Endothelial cell of umbilical vein (primary cell): Measurements from ENCODE around the gene OR9G4. TPM values are rescaled to one million over a fixed set of nuclear protein-coding genes. Genes with fewer than 3 reads are reported as not detected.

Source experiments
- BruUV-seq: library from RNA; stranded (reverse); fragments of 400-500 nt; replicated peaks from 2 replicates; lab custom pipeline; 2021; lab: Mats Ljungman, UMichigan
- CTCF ChIA-PET: fragments of 300-600, 350-600 bp; sonication (Branson Sonifier 250); formaldehyde crosslinking; loops from one replicate; lab custom pipeline; 2021; ENCODE audit warnings: antibody characterized with exemption, inconsistent platforms; lab: Charles Lee
- POLR2A ChIA-PET: fragments of 300-600, 350-600 bp; sonication (Branson Sonifier 250); formaldehyde crosslinking; loops from one replicate; lab custom pipeline; 2021; ENCODE audit warnings: antibody characterized with exemption, inconsistent platforms; lab: Charles Lee
- DNase-seq: peaks from one replicate; pipeline ENCODE4 v3.0.0-alpha.2; 2011; ENCODE audit warnings: low read depth, low spot score
- FAIRE-seq: peaks from 2 replicates; lab custom pipeline; 2011; peaks lifted over from hg19 to GRCh38; lab: Jason Lieb, UNC
- H2AFZ ChIP-seq: 2 replicates; pipeline ENCODE4 v1.6.0; 2012; ENCODE audit warnings: low read depth, low read length, control low read depth, inconsistent platforms
- H3K27ac ChIP-seq: 2 replicates; pipeline ENCODE4 v1.5.1; 2011; ENCODE audit warnings: low read depth, mild to moderate bottlenecking, control low read depth, low read length, moderate library complexity; ENCODE audit not compliant: insufficient read depth
- H3K27me3 ChIP-seq, 2 experiments: 2 replicates each; pipeline versions ENCODE4 v1.6.0 to v1.6.1; 2011; ENCODE audit warnings: low read length in 2 of 2, mixed read lengths in 1 of 2; ENCODE audit not compliant: control insufficient read depth in 2 of 2, insufficient read depth in 2 of 2
- H3K36me3 ChIP-seq, 2 experiments: 2 replicates in 1 of 2; 3 replicates in 1 of 2; pipeline ENCODE4 v1.5.1; 2011; ENCODE audit warnings: low read length in 2 of 2, mild to moderate bottlenecking in 1 of 2, moderate library complexity in 1 of 2; ENCODE audit not compliant: control insufficient read depth in 2 of 2, insufficient read depth in 2 of 2; ENCODE audit errors: extremely low read depth in 1 of 2
- H3K4me1 ChIP-seq: 3 replicates; pipeline ENCODE4 v1.5.1; 2011; ENCODE audit warnings: mild to moderate bottlenecking, low read length; ENCODE audit not compliant: control insufficient read depth, insufficient read depth; ENCODE audit errors: extremely low read depth
- H3K4me2 ChIP-seq: 2 replicates; pipeline ENCODE4 v1.6.1; 2011; ENCODE audit warnings: low read length, control low read depth, mixed read lengths; ENCODE audit not compliant: insufficient read depth
- H3K4me3 ChIP-seq, 3 experiments: fragments of 200-600 bp in 1 of 3; sonication (generic), shearing (Covaris generic) in 1 of 3; replicated peaks in 1 of 3; 2 replicates each; pipeline ENCODE4 v1.5.1; 2011 to 2016; ENCODE audit warnings: control low read depth in 3 of 3, low read length in 3 of 3, mild to moderate bottlenecking in 2 of 3, inconsistent platforms in 1 of 3, low read depth in 1 of 3, moderate library complexity in 1 of 3; ENCODE audit not compliant: insufficient read depth in 1 of 3
- H3K79me2 ChIP-seq: 2 replicates; pipeline ENCODE4 v1.6.0; 2012; ENCODE audit warnings: low read length, inconsistent platforms; ENCODE audit not compliant: control insufficient read depth, insufficient read depth
- H3K9ac ChIP-seq: replicated peaks from 2 replicates; pipeline ENCODE3; 2011; ENCODE audit warnings: low read length, control low read depth; ENCODE audit not compliant: insufficient read depth; ENCODE audit errors: extremely low read depth
- H3K9me1 ChIP-seq: replicated peaks from 3 replicates; pipeline ENCODE4 v1.6.0; 2011; ENCODE audit warnings: mild to moderate bottlenecking, low read length; ENCODE audit not compliant: control insufficient read depth, insufficient read depth; ENCODE audit errors: extremely low read depth
- H3K9me3 ChIP-seq: replicated peaks from 2 replicates; pipeline ENCODE4 v1.5.1; 2012; ENCODE audit warnings: low read length, inconsistent platforms; ENCODE audit not compliant: control insufficient read depth, insufficient read depth
- H4K20me1 ChIP-seq: replicated peaks from 2 replicates; pipeline ENCODE3; 2011; ENCODE audit warnings: mild to moderate bottlenecking, low read length; ENCODE audit not compliant: control insufficient read depth, insufficient read depth; ENCODE audit errors: extremely low read depth
- EZH2 ChIP-seq: IDR thresholded peaks from 2 replicates; pipeline ENCODE4 v1.6.1; 2012; ENCODE audit warnings: borderline replicate concordance, low read depth, mild to moderate bottlenecking, moderate library complexity, low read length, inconsistent platforms; ENCODE audit not compliant: severe bottlenecking
- FOS ChIP-seq: IDR thresholded peaks from 2 replicates; pipeline ENCODE4 v1.6.1; 2011; ENCODE audit warnings: mild to moderate bottlenecking, low read length, moderate library complexity, borderline replicate concordance; ENCODE audit not compliant: insufficient read depth
- GATA2 ChIP-seq: IDR thresholded peaks from 2 replicates; pipeline ENCODE4 v1.7.0; 2011; ENCODE audit warnings: low read depth, mild to moderate bottlenecking, moderate library complexity, mixed read lengths, low read length; ENCODE audit not compliant: insufficient read length, insufficient read depth
- JUN ChIP-seq: IDR thresholded peaks from 2 replicates; pipeline ENCODE4 v1.6.1; 2011; ENCODE audit warnings: borderline replicate concordance, low read depth; ENCODE audit not compliant: insufficient read length, insufficient read depth
- MAX ChIP-seq: IDR thresholded peaks from 2 replicates; pipeline ENCODE4 v1.6.1; 2011; ENCODE audit not compliant: insufficient read depth, insufficient read length
- MYC ChIP-seq: IDR thresholded peaks from one replicate; pipeline ENCODE4 v1.6.1; 2011; ENCODE audit warnings: mild to moderate bottlenecking, low read depth, low read length
- POLR2A ChIP-seq: IDR thresholded peaks from 2 replicates; pipeline ENCODE4 v1.6.1; 2012; ENCODE audit warnings: low read depth, mild to moderate bottlenecking, control low read depth, low read length
- POLR2AphosphoS5 ChIP-seq: IDR thresholded peaks from 2 replicates; pipeline ENCODE4 v1.6.1; 2012; ENCODE audit warnings: low read depth, mild to moderate bottlenecking, control low read depth, low read length, moderate library complexity; ENCODE audit not compliant: insufficient read depth
- dilution Hi-C: fragments of 300-500 bp; cut with MboI; formaldehyde crosslinking; loops from one replicate; pipeline ENCODE4 v1.15.0; 2019; ENCODE audit warnings: low sequenced_read_pairs; ENCODE audit not compliant: extremely low pct_ligation_motif_present
- intact Hi-C: fragments of 100-400 bp; cut with micrococcal nuclease; formaldehyde crosslinking; loops from one replicate; pipeline ENCODE4 v1.10.0; 2022
- polyA plus RNA-seq, 4 experiments: library from polyadenylated mRNA; depleted of rRNA in 3 of 4; stranded (reverse) in 3 of 4; unstranded in 1 of 4; fragments of >200 nt; gene quantifications; 2 replicates each; pipeline versions ENCODE4 v1.2.1 to v1.2.3, GENCODE V29; 2011 to 2012; ENCODE audit warnings: missing spikeins in 1 of 4
- total RNA-seq: library from RNA; stranded (reverse); gene quantifications from 2 replicates; pipeline ENCODE4 v1.2.3, GENCODE V29; 2021
- TF ChIP-seq, protein P1 (sequence below), 2 donors: IDR thresholded peaks; 1 replicate in 1 of 2; 2 replicates in 1 of 2; pipeline ENCODE4 v1.5.1; 2011; ENCODE audit warnings: low read length in 2 of 2, mild to moderate bottlenecking in 2 of 2, moderate library complexity in 2 of 2, control low read depth in 1 of 2, inconsistent platforms in 1 of 2, low read depth in 1 of 2; ENCODE audit not compliant: insufficient read depth in 1 of 2; ENCODE audit errors: extremely low read depth in 1 of 2

The OR9G4 gene
- total and polyA plus RNA-seq, 2 donors (not counting 3 experiments of a cell fraction or from before 2014, with no cell fraction given) = not detected

DNA sequence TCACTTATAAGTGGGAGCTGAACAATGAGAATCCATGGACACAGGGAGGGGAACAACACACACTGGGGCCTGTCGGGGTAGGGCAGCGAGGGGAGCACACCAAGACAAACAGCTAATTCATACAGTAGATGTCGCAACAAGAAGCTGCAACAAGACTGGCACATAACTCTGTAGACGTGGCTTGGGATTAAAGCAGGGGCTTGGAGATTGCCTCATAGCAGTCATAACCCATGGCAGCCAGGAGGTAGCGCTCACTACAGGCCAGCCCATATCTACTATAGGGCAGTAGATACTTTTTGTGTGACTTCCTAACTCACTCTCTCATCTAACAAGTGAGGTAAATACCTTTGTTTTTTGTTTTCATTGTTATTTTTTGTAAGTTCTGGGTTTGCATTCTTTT, 1.7 kb upstream of the OR9G4 start:
- H3K4me1 ChIP-seq = no peaks in the 10 kb centered on the region
- TF ChIP-seq, protein P1, sequence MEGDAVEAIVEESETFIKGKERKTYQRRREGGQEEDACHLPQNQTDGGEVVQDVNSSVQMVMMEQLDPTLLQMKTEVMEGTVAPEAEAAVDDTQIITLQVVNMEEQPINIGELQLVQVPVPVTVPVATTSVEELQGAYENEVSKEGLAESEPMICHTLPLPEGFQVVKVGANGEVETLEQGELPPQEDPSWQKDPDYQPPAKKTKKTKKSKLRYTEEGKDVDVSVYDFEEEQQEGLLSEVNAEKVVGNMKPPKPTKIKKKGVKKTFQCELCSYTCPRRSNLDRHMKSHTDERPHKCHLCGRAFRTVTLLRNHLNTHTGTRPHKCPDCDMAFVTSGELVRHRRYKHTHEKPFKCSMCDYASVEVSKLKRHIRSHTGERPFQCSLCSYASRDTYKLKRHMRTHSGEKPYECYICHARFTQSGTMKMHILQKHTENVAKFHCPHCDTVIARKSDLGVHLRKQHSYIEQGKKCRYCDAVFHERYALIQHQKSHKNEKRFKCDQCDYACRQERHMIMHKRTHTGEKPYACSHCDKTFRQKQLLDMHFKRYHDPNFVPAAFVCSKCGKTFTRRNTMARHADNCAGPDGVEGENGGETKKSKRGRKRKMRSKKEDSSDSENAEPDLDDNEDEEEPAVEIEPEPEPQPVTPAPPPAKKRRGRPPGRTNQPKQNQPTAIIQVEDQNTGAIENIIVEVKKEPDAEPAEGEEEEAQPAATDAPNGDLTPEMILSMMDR (IDR thresholded peaks at IDR 0.05; ENCODE audit: extremely low read depth in 1 of 2, insufficient read depth in 1 of 2, low read depth in 1 of 2, low read length in 2 of 2) = no peak
- TF ChIP-seq POLR2AphosphoS5 = no peak
- TF ChIP-seq MAX = no peak
- TF ChIP-seq GATA2 = no peak
- no peak for TF ChIP-seq MYC
- no peak for TF ChIP-seq EZH2
- no peak for TF ChIP-seq JUN
- TF ChIP-seq FOS = no peak
- no peak for TF ChIP-seq POLR2A
- no peaks in the 10 kb centered on the region for H4K20me1 ChIP-seq
- no peaks in the 10 kb centered on the region for H3K9me1 ChIP-seq
- dilution Hi-C loops = no loop called here
- no peak for FAIRE-seq
- DNase-seq = no peak
- BruUV-seq = no TSS peak
- ChIA-PET POLR2A (no interaction called here), CTCF (no interaction called here)
- peaks cover 8% of the 10 kb centered on the region for H3K9me3 ChIP-seq
- H3K4me3 ChIP-seq = no peak overlapping the region
- H3K9ac ChIP-seq = no peak overlapping the region
- H3K4me2 ChIP-seq = no peak overlapping the region
- H2AFZ ChIP-seq = no peak overlapping the region
- no peaks in the 10 kb centered on the region for H3K27me3 ChIP-seq
- intact Hi-C loops = no loop called here
- H3K79me2 ChIP-seq = no peaks in the 10 kb centered on the region
- no peaks in the 10 kb centered on the region for H3K36me3 ChIP-seq
- no peak overlapping the region for H3K27ac ChIP-seq
